ENCODE measurements around the gene MVB12B.

The MVB12B gene

DNA sequence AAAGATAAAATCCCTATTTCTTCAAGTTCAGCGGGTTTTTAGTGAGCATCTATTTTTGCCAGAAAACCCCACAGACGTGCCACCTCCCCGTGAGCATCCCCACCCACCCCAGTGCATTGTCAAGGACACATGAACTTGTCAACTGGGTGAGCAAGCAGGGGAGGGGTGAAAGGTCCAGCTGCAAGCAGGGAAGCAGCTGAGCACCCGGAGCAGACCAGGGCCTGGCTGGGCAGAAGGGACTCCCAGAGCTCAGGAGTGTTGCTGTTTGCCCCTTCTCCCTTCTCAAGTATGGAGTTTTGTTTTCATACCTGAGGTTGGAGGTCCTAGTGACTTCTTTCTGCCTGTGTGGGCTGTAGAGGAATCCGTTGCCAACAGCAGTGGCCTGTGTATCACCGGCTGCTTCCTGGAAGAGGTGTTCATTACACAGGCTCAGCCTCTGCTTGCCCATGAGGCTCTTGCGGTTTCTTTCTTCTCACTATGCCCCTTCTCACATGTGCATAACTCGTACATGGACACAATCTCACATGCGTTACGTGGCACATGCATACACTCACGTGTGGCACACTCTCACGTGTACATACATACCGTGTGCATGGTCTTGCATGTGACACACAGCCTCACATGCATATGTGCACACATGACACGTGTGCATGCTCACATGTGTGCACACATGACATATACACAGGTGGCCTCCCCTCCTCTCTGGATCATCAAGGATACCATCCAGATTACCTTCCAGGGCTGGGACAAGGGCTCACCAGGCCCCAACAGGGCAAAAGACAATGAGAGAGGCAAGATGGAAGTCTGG lies 126.7 kb downstream of the MVB12B start:
- DNase-seq (ENCODE audit: low read depth in 2 of 2), result no peak

DNA sequence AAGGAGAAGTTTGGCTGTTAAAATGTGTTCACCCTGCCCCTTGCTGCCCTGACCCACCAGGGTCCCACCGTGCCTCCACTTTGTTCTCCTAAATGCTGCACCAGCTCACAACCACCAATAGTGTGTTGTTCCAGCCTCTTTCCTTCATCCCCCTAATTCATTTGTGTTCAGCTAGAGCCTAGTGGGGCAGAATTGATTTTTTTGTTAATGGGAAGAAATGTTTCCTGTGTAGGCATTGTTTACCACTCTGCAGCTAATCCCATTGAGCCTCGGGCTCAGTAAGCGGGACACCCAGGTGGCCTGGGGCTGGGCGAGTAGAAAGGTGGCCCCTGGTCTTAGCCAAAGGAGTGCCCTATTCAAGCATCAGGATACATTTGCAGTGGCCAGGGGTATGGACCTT lies 127.6 kb downstream of the MVB12B start:
- DNase-seq (ENCODE audit: low read depth in 2 of 2), result no peak

DNA sequence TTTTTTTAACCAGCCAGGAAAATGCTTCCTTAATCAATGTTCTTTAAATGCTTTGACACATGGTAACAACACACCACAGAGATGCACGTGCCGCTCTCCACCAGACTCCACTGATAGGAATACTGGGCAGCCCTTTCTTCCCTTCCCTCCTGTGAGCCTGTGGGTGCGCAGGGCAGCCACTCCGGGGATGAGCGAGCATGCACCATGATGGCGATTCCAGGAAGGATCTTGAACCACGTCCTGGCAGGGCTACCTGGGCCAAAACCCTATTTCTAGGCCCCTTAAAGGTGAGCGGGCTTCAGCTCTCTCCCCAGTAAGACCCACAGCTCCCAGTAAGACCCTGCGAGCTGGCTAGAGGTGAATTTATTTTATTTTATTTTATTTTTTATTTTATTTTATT lies 128.2 kb downstream of the MVB12B start:
- DNase-seq (ENCODE audit: low read depth in 2 of 2), result no peak

DNA sequence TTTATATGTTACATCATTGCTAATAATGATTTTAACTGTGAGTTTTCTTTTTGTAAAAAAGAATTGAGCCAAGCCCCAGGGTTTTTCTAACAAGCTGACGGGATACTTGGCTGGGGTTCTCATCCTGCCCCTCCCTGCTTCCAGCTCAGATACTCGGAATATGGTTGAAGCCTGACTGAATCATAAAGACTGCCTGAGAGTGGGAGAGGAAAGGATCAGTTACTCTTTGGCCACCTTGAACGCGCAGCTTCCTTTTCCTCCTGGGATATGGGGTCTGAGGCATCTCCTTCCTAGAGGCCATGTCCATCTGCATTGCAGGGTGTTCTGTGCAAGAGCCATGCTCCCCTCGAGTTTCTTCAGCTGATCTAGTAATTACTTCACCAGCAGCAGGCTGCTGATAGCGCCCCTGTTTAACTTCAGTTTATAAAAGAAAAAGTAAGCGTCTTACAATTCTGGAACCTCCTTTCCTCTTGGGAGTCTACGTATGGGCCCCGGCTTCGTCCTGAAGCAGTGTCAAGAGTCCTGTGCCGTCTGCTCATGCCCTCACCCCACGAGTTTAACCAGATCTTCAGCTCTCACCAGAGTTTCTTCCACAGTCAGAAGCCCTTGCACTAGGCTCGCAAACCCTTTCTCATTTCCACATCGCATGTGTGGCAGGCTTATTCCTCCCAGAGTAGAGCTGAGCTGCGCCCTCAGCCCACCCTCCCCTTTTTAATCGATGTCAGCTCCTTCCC lies 130.0 kb downstream of the MVB12B start:
- no peak for DNase-seq (ENCODE audit: low read depth in 2 of 2)

DNA sequence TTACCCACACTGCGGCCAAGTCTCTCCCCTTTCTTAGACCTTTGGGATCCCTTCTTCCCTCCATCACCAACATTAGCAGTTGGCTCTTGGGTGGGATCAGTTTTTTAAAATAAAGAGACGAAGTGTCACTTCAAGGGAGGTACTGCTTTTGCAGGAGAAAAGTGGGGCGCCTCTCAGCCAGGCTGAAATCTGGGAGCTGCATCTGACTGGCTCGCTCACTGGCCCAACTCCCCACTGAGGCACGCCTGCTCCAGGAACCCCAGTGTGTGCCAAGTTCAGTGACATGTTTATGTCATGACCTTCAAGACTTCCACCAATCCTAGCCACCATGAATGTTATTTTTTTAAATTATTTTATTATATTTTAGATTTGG lies 130.5 kb downstream of the MVB12B start:
- DNase-seq (ENCODE audit: low read depth in 2 of 2), result no peak

DNA sequence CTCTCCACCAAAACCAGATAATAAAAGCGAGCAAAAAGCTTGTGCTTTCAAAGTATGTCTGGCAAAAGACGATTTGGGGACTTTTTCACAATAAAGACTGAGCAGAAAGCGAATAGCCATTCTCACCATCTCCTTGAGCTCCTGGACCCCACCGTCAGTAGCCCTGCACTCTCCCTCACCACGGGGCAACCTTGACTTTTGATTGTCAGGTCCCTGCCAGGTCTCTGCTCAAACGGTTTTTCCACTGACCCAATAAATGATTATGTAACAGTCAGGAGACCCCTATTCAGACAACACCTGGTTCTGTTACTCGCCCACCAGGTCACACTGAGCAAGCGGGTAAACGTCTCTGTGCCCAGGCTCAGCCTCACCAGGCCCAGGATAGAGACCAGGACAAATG lies 131.3 kb downstream of the MVB12B start:
- DNase-seq (ENCODE audit: low read depth in 2 of 2), result no peak

DNA sequence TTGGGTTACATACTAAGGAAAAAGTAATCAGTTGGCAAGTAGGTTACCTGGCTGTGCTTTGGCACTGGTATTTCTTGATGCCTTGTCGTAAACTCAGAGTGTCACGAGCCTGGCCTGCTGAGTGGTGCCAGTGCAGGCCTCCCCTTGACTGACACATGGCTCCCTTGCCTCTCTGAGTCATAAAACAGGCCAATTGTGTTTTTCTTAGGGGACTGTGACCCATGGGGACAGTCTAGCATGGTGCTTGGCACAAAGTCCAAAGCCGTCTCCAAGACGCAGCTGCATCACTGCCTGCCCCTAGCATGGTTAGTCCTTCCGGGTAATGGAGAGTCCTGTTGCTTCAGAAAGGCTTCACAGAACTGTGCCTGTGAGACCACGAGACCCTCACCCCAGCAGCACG lies 132.5 kb downstream of the MVB12B start:
- no peak for DNase-seq (ENCODE audit: low read depth in 2 of 2)

DNA sequence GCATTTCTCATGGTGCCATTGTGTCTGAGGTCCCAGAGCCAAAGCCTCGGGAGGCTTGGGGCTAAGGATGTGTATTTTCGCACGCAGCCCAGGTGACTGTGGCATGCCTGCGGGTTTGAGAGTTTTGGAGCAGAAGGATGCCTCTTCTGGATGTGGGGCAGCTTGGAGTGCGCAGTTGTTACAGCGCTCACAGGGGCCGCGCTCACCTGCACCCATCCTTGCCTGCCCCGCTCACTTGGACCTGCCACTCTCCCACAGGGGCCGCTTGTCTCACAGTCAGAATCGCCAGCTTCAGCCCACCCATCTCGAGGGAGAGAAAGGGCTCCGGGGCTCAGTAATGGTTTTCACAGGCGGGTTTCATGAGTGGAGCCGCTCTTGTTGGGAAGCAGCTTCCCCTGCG lies 132.9 kb downstream of the MVB12B start:
- no peak for DNase-seq (ENCODE audit: low read depth in 2 of 2)

DNA sequence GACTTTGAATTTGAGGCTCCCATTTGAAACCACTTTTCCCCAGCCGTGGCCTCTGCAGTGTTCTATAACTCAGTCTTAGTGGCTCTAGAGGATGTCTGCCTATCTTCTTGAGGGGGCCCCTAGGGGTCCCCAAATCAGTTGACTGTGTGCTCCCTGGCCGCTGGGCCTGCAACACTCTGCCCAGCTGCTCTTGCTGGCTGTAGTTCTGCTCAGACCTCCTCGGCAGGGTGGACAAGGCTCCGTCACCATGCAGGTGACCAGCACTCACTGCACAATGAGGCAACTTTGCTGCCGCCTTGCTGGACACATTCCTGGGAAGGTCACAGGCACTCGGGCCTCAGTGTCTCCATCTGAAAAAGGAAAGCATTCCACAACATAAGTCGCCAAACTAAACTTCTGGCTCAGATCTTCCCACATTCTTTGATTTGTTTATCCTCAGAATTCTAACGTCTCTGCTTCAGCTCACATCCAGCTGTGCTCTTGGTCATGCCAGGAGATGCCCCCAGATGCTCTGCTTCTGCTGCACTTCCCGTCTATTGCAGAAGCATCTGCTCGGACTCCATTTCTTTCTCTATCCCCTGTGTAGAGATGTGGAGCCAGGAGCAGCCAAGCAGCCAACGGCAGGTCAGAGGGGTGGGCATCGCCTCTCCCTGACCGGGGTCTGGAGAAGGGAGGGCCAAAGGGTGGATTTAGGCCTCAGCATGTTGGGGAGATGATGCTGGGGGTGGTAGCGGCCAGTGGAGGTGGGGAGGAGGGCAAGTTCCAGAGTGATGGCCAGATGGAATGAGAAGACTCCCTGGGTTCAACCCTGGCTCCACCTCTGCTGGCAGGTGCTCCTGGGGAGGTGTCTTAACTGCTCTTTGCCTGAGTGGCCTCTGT lies 133.6 kb downstream of the MVB12B start:
- DNase-seq (ENCODE audit: low read depth in 2 of 2), result no peak

DNA sequence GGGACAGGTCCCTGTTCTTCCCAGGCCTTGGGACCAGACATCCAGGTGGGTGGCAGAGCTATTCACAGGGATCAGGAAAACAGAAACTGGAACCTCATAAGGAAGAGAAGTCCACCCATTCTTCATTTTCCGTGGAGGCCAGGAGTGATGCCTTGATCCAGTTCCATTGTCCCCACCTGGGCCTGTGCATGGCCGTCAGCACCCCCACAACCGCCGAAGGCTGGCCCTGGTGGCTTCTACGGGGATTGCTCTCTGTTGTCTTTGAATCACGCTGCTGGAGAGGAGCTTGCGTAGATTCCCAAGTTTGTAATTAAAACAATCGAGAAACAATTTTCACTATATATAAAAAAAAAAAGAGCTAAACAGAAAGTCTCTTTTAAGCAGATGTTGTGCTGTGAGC lies 134.4 kb downstream of the MVB12B start:
- no peak for DNase-seq (ENCODE audit: low read depth in 2 of 2)

DNA sequence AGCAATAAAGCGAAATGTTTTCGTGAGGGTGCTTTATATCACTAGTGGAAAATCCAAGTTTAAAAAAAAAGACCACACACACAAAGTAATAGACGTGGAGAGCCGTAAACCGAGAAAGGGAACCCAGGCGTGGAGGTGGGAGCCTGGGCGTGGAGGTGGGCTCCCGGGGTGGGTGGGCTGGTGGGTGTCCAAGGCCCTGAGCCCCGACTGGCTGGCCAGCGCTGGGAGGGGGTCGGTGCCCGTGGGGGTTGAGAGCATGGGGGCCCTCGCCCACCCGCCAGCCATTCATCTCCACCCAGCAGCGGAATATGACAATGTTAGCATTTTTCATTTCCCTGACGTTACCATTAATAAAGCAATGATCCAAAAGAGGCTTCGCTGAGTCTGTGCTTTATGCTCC lies 135.0 kb downstream of the MVB12B start:
- DNase-seq (ENCODE audit: low read depth in 2 of 2), result no peak

DNA sequence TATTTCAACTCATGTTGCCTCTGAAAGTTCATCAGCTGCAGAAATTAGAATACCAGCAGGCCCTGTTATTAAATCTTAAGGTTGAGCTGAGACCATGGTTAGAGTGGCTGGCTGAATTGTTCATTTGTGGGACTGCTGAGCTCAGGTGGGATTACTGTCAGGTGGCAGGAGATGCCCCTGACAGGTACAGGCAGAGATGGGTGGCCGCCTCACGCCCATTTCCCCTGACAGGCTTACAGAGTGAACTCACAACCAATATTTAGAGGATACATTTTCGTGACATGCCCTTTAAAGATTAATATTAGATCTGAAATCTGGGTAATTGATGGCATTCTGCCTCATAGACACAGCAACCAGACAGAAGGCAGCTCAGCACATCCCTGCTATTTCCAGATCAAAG lies 136.0 kb downstream of the MVB12B start:
- DNase-seq (ENCODE audit: low read depth in 2 of 2), result no peak

DNA sequence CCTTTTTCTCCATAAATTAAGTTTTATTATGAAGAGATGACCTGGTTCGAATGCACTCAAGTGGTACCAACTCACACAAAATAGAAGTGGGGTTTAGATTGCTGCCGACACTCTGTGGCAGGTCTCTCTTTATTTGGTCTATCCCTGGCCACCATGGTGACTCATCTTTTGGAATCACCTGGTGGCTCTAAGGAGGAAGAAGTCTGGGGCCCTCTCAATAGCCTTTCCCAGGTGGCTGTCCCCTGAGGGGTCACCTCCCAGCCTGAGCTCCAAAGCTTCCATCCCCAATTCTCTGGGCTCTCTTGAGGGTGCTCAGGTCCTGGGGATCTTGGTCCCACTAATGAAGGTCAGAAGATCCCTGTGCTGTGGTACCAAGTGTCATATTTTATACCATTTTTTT lies 136.8 kb downstream of the MVB12B start:
- no peak for DNase-seq (ENCODE audit: low read depth in 2 of 2)

DNA sequence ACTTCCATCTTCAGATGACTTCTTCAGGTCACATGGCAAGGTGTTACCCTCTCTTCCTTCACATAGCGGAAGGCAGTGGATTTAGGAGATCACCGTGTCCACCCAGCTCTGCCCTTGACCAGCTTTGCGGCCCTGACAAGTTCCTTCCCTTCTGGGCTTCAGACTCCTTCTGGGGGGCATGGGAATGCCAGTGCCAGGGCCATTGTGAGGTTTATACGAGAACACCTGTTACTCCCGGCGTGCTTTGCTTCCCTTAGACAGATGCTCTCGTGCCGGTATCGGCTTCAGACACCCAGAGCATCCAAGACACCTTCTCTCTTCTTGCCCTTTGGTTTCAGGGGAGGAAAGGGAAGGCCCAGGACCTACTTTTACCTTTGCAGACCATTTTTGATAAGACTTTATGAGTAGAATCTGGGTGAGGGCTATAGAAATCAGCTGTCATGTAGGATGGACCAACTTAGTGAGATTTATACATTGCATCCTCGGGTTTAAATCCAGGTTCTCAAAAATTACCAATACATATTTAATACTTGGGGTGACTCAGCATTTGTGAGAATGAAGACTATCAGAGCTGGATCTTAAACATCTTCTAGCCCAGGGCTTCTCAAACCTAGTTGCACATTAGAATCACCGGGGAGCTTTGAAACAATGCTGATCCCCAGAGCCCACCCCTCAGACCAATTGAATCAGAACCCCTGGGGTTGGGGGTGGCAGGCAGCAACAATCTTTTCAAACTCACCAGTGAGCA lies 138.2 kb downstream of the MVB12B start:
- no peak for DNase-seq (ENCODE audit: low read depth in 2 of 2)

DNA sequence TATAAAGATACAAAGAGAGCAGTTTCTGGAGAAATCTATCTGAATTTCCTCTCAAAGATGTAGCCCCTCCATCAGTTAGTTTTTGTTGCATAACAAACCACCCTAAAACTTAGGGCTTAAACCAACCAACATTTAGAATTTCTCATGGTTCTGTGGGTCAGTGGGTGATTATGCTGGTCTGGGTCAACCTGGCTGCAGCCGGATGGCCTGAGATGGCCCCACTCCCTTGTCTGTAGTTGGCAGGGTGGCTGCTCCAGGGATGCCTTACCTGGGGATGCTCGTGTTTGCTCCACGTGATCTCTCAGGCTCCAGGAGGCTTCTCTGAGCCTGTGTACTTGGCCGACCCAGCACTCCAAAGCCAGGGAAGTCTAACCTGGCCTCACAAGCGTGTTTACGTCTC lies 139.3 kb downstream of the MVB12B start:
- DNase-seq (ENCODE audit: low read depth in 2 of 2), result no peak

DNA sequence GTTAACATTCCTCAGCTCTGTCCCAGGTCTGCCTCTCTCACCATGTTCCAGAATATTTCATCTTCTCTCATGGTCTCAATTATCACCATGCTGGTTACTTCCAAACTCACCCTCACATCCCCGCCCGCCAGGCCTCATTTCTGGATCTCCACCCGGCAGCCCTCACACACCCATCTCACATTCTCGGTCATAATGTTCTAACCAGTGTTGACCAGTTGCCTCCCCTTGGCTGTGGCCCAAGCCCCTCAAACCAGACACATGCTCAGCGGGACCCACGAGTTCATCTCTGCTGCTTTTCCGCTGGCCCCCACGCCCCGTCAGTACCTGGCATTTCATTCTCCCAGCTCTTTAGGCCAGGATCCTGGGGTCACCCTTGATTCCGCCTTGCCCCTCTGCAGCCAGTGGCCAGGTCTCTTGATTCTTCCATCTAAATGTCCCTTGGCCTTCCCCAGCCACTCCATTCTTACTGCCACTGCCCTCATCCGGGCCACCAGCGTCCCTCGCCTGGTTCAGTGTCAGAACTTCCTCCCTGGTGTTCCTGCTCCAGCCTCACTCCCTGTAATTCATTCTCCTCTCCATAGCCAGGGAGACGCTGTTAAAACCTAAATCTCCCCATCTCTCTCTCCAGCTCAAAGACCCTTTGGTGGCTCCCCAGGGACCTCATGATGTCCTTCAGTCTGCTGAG lies 141.7 kb downstream of the MVB12B start:
- no peak for DNase-seq (ENCODE audit: low read depth in 2 of 2)

DNA sequence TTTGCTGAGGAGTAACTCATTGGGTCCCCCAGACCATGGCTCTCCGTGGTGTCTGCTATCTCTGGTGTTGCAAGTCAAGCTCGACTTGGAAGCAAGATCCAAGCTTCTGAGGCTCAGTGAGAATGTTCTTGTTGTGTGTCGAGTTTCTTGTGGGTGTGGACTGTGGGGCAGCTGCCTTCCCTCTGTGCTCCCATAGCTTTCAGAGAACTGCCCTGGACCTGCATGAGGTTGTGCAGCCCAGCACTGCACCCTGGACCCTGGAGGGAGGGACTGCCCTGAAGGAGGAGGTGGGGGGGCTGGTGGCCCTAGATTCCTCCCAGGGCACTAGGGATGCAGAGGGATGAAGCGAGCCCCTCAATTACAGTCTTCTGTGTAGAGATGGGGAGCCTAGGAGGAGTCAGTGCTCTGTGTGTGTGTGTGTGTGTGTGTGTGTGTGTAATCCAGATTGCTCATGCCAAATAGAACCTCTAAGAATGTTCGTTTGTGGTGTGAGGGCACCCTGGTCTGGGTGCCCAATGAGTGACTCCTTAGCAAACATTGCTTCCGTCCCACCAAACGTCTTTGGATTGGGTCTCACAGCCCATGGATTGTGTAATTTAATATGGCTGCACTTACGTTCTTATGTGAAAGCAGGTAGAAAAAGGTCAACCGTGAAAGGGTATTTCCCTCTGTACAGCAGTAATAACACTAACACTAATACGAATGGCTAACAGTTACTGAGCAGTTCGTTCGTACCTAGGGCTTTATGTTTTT lies 143.8 kb downstream of the MVB12B start:
- DNase-seq (ENCODE audit: low read depth in 2 of 2), result no peak

DNA sequence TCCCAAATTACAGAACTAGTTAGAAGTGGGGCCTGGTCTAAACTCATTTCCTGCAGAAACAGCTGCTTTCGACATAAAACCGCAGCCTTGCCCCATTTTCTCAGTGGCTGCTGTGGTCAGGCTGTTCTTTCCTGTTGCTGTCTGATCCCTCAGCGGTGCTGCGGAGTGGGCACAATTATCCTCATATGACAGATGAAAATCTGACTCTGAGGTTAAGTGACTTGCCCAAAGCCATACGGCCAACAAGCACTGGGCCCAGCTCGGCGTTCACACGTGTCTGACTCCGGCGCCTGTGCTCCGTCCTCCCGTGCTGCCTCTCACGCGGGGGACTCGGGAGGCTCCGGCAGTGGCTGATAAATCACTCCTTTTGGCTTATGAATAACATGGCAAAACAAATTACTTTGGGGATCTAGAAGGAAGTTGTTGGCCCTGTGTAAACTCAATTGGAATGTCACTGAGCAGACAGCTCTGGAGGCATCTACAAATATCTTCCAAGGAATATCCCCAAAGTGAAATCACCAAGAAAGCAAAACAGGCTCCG lies 144.5 kb downstream of the MVB12B start:
- DNase-seq (ENCODE audit: low read depth in 2 of 2), result peak in 1 of 2 donors; percentile 44

DNA sequence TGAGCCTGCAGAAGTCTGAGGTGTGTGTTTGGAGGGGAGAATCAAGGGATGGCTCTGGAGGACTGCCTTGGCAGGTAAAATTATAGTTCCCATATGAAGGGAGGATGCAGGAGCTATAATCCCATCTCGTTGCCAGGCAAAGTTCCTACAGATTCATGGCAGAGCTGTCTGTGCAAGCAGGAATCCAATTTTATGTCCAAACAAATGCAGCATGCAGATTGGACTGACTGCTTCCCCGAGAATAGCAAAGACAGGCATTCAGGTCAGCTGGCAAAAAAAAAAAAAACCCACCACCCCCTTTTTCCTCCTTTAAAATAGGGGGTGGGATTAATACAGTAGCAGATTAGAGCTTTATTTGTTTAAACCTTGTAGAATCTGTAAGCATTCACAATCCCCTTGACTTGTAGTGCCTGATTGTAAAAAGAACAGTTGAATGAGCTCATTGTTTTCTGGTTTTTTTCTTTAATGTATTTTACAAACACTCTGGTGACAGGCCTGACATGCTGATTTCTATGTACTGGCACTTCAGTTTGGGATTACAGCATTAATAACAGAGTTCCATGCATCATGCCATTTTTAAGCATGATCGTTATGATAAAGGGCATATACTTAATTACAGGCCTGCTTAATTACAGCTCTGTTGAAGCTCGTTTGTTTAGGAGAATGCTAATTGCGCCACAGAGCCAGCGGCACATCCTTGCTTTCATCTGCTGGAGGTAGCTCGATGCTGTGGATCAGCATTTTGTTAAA lies 145.7 kb downstream of the MVB12B start:
- DNase-seq (ENCODE audit: low read depth in 2 of 2), result no peak

DNA sequence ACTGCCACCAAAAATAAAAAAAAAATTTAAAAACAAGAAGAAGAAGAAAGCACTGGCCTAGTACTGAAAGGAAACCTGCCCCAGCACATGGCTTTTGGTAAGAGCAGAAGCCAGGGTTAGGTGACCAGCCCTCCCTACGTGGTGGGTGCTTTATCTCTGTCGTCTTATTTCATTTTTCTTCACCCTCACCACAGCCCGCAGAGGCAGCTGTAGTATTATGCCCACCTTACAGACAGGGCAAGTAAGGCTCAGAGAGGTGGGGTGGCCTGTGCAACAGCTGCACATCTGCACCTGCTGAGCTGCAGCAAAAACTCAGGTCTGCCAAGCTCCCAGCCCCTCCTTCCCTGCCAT lies 146.3 kb downstream of the MVB12B start:
- DNase-seq (ENCODE audit: low read depth in 2 of 2), result no peak
